Measurements from ENCODE around the gene PIP5K1C. TPM values are rescaled to one million over a fixed set of nuclear protein-coding genes. Genes with fewer than 3 reads are reported as not detected.

Gene PIP5K1C
- total RNA-seq, 1 donor from 2014 or later, result 110 TPM

DNA sequence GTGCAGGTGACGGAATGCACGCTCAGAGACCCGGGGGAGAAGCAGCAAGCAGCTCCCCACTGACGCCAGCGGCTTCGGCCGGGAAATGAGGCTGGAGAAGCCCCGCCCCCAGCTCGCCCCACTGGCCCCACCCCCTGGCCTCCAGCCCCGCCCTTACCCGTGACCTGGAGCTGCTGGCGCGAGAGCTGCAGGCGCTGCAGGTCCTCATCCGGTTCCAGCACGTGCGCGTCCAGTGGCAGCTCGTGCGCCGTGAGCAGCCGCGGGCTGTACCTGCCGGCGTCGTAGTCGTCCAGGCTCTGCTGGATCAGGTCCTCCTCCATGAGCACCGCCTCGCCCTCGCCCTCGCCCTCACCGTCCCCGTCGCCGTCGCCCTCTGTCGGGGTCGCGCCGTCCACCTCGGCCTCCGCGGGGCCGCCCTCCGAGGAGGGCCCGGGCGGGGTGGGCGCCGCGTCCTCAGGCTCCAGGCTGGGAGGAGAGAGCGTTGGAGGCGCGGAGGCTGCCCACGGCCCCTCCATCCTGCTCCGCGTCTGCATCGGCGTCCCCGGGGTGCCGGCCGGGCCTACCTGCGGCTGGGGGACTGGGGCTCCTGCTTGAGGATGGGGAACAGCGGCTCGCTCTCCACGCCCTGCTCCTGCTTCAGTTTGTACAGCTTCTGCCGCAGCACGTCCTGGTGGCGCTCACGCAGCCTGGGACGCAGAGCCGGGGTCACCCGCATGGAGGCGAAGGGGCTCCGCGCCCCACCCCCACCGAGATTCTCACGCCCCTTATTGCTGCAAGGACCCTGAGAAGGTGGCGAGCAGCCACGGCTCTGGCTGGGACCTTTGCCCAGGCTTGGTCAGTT, 87.1 kb downstream of the PIP5K1C start:
- DNase-seq (ENCODE audit: extremely low read depth, low read depth, low spot score), result no peak

DNA sequence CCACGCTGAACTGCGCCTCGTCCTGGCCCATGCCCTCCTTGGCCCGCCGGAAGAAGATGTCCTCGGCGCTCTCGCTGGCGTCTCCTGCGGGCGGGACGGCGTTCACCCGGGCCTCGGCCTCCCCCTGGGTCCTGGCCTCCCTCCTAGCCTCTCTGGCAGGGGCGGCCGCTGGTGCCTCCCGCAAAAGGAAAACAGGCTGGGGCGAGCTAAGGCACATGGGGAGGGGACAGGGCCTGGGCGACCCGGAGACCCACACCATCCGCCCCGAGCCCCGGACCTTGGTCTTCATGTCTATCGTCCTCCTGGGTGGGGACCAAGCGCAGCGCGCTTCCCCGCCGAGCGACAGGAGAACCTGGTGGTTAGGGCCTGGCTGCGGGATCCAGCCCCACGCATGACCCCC, 87.9 kb downstream of the PIP5K1C start:
- DNase-seq (ENCODE audit: extremely low read depth, low read depth, low spot score), result no peak

DNA sequence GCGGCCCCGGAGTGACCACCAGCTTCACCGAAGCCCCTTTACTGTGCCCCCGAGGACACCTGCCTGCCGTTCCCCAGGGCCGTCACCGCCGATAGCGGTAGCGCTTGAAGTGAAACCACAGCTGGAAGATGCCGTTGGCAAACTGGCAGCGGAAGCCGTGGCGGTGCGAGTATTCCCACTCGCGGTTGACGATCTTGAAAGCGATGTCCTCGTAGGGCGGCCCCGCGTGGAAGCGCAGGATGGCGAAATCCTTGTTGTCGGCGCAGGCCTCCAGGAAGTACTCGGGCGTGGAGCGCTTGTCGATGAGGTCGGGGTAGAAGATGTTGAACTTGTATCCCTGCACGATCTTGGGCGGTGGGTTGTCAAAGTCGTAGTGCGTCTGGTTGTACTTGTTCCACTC, 88.4 kb downstream of the PIP5K1C start:
- no peak for DNase-seq (ENCODE audit: extremely low read depth, low read depth, low spot score)

DNA sequence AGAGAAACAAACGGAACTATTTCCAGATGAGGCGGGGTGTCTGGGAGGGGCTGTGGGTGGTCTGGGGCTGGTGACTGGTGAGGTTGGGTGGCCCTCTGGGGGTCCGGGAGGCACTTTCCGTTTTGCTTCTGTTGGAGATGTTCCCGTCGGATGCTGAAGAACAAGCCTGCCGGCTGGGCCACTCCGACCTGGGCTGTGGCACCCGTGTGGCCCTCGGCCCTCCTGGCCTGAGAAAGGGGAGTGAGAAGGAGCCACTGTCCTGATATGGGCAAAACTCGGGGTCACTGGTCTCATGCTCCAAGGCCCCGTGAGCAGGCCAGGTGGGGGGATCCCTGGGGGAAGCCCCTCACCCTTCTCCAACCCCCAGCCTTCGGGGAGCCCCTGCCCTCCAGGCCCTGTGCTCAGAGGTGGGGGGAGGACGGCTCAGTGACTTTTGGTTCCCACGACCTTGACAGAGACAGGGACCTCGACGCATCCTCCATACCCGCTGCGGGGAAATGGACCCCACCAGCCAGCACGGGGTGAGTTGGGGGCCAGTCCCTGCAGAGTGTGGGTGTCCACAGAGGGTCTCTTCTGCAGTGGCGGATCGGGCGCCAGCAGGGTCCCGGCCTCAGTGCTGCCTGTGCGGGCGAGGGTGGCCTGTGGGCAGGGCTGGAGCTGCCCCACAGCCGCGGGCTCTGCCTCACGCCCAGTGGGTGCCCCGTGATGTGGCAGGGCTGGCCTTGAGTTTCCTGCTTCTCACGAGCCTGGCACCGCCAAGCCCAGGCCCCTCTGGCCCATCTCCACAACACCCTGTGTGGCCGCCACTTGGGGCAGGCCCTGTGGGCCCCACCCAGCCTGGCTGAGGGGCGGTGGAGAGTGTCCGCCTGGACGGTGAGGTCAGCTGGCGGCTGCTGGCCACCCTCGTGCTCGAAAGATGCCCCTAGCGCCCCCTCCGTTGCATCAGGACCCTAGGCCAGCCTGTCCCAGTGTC, 89.2 kb downstream of the PIP5K1C start:
- no peak for DNase-seq (ENCODE audit: extremely low read depth, low read depth, low spot score)

DNA sequence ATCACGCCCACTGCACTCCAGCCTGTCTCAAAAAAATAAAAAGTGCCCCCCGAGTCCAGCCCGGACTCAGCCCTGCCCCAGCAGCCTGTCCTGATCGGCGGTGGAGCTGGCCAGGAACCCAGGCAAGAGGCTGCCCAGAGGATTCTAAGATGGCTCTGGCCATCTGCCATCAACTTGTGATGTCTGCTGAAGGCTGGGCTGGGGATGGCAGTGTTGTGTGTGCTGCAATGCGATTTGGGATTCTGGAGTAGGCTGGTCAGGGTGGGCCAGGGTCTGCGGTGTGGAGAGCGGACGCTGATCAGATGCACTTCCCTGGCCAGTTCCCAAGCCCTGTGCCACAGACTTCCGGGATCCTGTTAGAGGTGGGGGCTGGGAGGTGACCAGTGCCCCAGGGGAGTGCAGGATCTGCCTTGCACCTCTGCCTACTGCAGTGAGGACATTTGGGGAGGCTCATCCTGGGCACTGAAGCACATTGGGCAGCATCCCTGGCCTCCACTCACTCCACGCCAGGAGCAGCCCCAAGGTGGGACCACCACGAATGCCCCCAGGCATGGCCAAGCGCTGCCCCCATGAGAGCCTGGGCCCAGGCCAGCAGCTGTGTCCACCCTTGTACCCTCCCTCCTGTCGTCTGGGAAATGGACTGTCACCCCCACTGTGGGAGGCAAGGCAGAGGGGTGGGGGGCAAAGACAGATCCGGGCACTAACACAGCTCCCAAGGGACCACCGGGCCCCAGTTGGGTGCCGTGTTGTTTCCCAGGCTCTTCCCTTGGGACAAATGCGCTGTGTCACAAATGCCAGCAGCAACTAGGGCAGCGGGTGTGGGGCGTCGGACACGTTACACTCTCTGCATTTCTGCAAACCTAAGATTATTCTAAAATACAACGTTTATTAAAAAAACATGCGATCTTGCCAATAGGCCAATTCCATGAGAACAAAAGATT, 90.2 kb downstream of the PIP5K1C start:
- no peak for DNase-seq (ENCODE audit: extremely low read depth, low read depth, low spot score)

DNA sequence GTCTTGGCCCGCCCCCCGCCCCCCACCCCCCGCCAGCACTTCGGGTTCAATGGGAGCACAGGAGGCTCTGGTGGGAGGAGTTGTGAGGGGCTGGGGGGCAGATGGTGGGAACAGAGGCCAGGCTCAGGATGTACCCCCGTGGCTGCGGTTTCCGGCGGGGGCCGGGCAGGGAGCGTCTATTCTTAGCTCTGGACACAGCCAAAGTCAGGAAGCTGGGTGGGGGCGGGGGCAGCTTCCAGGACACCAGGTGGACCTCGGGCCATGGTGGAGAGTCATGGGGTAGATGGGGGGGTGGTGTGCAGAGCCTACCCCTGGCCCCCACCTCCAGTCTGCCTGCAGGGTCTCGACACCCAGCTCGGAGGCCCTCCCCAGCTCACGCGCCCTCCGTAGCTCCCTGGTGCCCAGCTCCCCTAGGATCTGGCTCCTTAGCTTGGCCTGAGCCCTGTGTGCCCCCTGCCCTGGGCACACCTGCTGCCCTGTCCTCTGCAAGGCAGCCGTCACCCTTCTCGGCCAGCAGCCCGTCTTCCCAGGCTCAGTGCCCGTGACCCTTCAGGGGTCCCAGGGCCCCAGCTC, 91.4 kb downstream of the PIP5K1C start:
- no peak for DNase-seq (ENCODE audit: extremely low read depth, low read depth, low spot score)

DNA sequence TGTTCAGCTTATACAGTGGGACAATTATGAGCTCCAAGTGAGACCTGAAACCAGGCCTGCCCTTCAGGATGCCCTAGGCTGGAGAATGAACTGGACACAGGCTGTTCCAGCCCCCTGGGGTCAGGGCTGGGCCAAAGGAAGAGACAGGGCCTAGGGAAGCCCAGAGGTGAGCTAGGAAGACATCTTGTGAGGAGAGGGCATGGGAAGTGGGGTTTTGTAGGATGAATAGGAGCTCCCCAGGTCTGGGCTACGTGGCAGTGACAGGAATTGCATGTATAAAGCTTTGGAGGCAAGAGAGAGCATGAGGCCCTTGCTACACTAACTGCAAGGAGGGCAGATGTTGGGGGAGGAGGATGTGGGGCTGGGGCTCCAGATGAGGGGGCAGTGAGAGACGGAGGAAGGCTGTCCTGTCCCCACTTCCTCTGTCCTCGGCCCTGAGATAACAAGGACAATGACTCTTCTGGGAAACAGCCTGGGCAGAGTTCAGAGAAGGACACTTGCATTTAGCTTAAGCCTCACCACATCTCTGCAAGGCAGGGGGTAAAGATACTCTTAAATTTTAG, 92.1 kb downstream of the PIP5K1C start:
- no peak for DNase-seq (ENCODE audit: extremely low read depth, low read depth, low spot score)

DNA sequence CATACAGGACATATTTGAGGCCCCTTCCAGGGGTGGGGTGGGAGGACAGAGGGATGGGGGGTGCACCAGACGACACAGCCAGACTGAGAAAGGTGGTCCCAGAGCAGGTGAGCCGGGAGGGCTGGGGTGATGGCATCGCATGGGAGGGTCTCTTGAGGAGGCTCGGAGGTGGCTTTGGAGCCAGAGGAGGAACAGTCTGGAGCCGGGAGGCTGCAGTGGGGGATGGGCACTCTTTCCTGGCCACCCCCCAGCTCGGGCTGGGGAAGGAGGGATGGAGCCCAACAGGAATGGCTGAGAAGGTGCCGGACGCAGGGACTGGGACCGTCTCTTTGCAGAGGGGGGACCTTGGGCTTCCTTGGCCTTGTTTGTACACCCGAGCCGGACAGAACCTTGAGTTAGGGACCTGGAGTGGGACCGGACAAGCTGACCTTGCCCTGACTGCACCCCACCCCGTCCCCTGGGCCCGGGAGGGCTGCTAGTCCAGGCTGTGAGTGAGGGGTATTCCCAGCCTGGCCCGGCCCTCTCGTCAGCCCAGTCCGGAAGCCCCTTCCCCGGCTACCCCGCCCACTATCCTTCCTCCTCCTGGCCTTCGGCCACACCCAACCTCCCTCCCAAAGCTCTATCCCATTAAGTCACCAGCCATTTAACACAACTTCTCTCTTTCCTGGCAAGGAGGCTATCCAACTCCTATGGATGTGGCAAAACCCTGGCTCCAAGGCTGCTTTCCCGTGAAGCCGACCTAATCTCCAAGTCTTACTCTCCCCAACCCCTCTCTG, 92.8 kb downstream of the PIP5K1C start:
- no peak for DNase-seq (ENCODE audit: extremely low read depth, low read depth, low spot score)

DNA sequence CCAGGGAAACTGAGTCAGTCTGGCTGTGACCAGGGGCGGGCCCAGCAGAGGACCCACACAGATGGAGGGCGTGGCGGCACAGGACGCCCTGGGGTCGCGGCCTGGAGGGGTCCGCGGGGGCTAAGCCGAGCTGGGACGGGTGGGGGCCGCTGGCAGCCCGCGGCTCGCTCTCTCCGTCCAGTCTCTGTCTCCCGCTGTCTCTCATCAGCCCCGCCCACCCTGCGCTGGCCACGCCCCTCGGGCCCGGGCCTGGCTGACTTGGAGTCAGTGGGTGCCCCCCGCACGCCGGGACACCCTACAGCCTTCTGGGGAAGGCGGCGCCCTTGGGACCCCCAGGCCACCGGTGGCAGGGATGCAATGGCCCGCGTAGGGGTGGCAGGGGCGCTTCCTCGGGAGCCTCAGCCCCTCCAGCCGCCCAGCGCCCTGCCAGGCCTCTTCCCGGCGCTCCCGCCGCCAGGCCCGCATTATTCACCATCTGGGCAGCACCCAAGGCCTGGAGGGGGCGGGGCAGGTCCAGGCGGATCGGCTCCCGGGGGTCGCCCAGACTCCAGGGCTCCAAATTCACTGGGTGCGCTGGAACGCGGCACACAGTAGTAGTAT, 93.5 kb downstream of the PIP5K1C start, which contains the start of gene TBXA2R:
Gene TBXA2R, minus strand, starts transcription at position 186 of the 600 bp plus-strand sequence. CDS start 6,241 bp downstream, outside the sequence.
- no peak for DNase-seq (ENCODE audit: extremely low read depth, low read depth, low spot score)

DNA sequence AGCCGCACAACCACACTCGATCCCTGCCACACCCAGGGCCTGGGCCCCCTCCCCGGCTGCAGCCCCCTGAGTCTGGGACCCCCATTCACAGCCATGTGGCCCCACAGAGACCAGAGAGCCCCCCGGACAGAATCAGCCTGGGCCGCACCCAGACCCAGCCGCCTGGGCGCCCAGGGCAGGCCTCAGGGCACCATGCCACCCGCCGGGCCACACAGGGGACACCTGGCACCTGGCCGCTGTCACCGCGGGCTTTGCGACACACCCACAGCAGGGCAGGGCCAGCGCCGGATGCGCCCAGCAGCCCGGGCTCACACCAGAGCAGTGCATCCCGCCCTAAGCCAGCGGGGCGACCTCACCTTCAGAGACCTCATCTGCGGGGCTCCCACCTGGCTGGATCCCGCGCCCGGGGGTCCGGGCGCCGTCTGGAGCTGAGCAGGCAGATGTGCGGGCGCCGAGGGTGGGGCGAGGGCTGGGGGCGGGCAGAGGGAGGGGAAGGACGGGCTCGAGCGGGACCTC, 94.0 kb downstream of the PIP5K1C start:
- no peak for DNase-seq (ENCODE audit: extremely low read depth, low read depth, low spot score)

DNA sequence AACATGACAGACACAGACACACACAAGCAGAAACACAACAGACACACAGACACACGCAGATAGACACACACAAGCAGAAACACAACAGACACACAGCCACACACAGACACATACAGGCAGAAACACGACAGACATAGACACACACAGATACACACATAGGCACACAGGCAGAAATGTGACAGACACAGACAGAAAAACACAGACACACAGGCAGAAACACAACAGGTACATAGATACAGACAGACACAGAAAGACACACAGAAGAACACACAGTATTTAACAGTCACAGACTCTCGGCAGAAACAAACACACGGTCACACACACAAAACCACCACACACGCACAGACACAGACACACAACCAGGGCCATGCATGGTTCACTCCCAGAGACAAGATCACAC, 94.5 kb downstream of the PIP5K1C start:
- no peak for DNase-seq (ENCODE audit: extremely low read depth, low read depth, low spot score)

DNA sequence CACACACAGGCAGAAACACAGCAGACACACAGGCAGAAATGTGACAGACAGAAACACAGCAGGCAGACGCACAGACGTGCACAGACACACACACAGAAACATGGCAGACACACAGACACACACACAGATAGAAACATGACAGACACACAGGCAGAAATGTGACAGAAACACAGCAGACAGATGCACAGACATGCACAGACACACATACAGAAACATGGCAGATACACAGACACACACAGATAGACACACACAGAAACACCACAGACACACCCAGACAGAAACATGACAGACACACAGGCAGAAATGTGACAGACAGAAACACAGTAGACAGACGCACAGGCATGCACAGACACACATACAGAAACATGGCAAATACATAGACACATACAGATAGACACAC, 94.9 kb downstream of the PIP5K1C start:
- DNase-seq (ENCODE audit: extremely low read depth, low read depth, low spot score), result no peak

DNA sequence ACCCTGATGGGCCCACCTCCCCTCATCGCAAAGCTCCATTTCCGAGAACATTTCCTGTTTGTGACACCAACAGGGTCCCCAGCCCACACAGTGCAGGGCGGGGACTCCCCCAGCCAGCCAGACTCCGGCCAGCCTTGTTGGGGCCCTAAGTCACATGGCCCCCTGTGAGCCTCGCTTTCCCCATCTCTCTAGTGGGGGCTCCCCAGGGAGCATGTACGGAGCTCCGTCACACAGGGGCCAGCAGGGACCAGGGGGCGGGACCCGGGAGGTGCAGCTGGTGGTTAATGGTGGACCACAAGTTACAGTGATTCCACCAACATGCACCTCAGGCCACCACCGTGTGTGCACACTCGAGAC, 95.3 kb downstream of the PIP5K1C start:
- DNase-seq (ENCODE audit: extremely low read depth, low read depth, low spot score), result no peak

DNA sequence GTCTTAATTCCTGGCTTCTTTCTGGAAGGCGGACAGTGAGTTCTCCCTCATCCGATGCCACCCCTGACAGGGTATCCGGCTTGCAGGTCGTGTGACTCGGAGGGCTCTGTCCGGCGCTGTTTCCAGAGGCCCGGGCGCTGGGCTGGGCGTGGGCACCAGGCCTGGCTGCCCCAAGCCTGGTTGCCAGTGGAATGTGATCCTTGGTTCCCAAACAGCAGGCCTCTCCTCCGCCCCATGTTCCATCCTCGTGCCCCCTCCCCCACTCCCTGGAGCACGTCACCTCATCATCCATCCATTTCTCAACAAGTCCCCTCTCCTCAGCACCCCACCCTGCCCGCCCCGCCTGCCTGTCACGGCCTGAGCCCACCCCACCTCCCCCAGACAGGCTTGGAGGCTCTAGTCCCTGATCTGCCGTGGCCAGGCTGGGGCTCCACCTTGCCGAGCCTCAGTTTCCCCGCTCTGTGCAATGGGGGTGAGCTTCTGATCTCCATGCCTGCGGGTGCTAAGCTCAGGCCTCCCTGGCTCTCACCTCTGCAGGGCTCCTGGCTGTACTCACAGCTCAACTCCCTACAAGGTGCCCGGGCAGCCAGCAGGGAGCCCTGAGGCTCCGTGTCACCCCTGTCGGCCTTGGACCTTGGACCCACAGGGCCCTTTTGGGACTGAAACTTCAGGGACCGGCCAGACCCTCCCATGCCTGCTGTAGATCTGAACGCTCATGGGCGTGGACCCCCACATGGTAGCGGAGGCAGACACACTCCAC, 95.9 kb downstream of the PIP5K1C start:
- DNase-seq (ENCODE audit: extremely low read depth, low read depth, low spot score), result no peak

DNA sequence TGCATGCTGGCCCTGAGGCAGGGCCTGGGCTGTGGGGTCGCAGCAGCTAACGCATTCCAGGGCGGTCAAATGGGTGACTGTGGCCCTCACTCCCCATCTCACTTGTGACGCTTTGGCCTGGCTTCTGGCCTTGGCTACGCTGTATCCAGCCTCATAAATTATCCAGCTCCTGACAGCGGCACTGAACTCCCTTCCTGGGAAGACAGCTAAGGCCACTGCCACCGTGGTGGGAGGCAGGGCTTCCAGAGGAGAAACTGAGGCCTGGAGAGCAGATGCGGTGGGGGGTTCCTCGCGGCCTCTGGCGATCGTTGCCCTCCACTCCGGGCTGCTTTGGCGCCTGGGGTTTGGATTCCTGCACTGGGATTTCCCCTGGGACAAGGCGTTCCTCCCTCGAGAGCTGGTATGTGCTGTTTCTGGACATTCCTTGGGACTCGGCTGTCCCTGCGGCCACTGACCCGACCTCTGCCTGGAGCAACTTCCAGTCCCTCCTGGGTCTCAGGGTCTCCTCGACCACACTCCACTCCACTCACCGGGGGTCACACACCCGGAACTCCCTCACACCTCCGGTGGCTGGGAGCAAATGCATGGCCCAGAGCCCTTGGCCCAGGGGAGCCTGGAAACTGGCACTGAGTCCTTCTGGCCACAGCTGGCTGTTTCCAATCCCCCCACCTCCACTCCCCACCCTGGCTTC, 97.0 kb downstream of the PIP5K1C start:
- DNase-seq (ENCODE audit: extremely low read depth, low read depth, low spot score), result no peak

DNA sequence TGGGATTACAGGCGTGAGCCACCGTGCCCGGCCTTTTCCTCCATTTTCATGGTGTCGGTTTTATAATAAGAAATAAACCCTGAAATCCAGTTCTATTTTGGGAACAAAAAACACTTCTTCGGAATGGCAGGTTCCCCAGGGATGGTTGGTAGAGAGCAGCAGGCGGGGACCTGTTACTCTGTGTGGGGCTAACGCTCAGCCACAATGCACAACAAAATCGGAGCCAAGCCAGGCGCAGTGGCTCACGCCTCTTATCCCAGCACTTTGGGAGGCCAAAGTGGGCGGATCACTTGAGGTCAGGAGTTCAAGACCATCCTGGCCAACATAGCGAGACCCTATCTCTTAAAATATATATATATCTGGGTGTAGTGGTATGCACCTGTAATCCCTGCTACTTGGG, 99.2 kb downstream of the PIP5K1C start:
- DNase-seq (ENCODE audit: extremely low read depth, low read depth, low spot score), result no peak

DNA sequence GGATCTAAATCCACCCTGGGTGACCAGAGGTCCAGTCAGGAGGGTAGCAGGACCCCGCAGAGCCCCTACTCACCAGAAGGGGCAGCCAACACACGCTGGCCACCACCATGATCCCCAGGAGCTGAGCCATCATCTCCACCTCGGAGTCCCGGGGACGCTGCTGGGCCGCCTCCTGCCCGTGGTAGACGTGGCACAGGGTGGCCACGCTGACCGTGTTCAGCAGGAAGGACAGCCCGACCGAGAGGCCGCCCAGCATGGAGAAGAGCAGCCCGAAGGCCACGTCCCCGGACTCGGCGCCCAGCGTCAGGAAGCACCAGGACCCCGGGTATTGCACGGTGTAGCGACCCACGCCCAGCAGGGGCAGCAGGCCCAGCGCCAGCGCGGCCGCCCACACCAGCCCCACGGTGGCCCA, 100.5 kb downstream of the PIP5K1C start:
- DNase-seq (ENCODE audit: extremely low read depth, low read depth, low spot score), result no peak
